ENCODE results near the gene ATP8B4.

The ATP8B4 gene

GRCh38 chr15:49809894-49810609, 309.0 kb downstream of the ATP8B4 start:
- DNase-seq = no peak

GRCh38 chr15:49808341-49808740, 310.7 kb downstream of the ATP8B4 start:
- DNase-seq = no peak

Measured in fibroblast of skin of scalp (primary cell).